H1 (cell line): ENCODE data around the gene CPTP. TPM values are rescaled to one million over a fixed set of nuclear protein-coding genes. Genes with fewer than 3 reads are reported as not detected.

ENCODE experiments used
- CTCF ChIA-PET: fragments of 300-600 bp; sonication (Branson Sonifier 250); formaldehyde crosslinking; loops from one replicate; lab custom pipeline; 2021; ENCODE audit not compliant: partially characterized antibody; lab: Charles Lee
- POLR2A ChIA-PET: fragments of 300-600 bp; sonication (Branson Sonifier 250); formaldehyde crosslinking; loops from one replicate; lab custom pipeline; 2021; ENCODE audit warnings: inconsistent platforms; ENCODE audit not compliant: partially characterized antibody; lab: Charles Lee
- DNase-seq, 2 experiments: peaks; one replicate each; pipeline versions ENCODE4 v3.0.0 to v3.0.0-alpha.2; 2010 to 2022; ENCODE audit warnings: low spot score in 2 of 2, low read depth in 1 of 2, mixed read lengths in 1 of 2
- FAIRE-seq: peaks from 2 replicates; lab custom pipeline; 2011; peaks lifted over from hg19 to GRCh38; lab: Jason Lieb, UNC
- H2AFZ ChIP-seq: 2 replicates; pipeline ENCODE4 v1.8.1; 2012; ENCODE audit warnings: low read length, inconsistent platforms
- H2AK5ac ChIP-seq: 2 replicates; pipeline ENCODE4 v1.6.1; 2013; ENCODE audit warnings: low read depth, low read length
- H2BK120ac ChIP-seq: replicated peaks from 2 replicates; pipeline ENCODE3; 2013; ENCODE audit warnings: low read depth, low read length, inconsistent platforms
- H2BK12ac ChIP-seq: 2 replicates; pipeline ENCODE4 v1.6.1; 2013; ENCODE audit warnings: low read depth, low read length
- H2BK15ac ChIP-seq: 2 replicates; pipeline ENCODE4 v1.6.1; 2013; ENCODE audit warnings: low read length
- H2BK20ac ChIP-seq: 2 replicates; pipeline ENCODE4 v1.6.1; 2013; ENCODE audit warnings: low read length
- H2BK5ac ChIP-seq: 2 replicates; pipeline ENCODE4 v1.6.1; 2013; ENCODE audit warnings: low read depth, low read length
- H3K14ac ChIP-seq: 2 replicates; pipeline ENCODE4 v1.6.1; 2013; ENCODE audit warnings: inconsistent platforms; ENCODE audit not compliant: insufficient read length
- H3K18ac ChIP-seq: 2 replicates; pipeline ENCODE4 v1.6.1; 2013; ENCODE audit warnings: low read length; ENCODE audit errors: extremely low read depth
- H3K23ac ChIP-seq: 2 replicates; pipeline ENCODE4 v1.6.1; 2013; ENCODE audit warnings: inconsistent platforms; ENCODE audit not compliant: insufficient read length
- H3K23me2 ChIP-seq: 2 replicates; pipeline ENCODE4 v1.6.1; 2013; ENCODE audit warnings: low read depth, low read length
- H3K27ac ChIP-seq: 2 replicates; pipeline ENCODE4 v1.6.1; 2011; ENCODE audit warnings: low read depth, low read length, inconsistent platforms
- H3K27me3 ChIP-seq, 4 experiments: replicated peaks in 1 of 4; 1 replicate in 1 of 4; 2 replicates in 3 of 4; pipeline versions ENCODE4 v1.6.1 to v1.8.1; 2011 to 2013; ENCODE audit warnings: low read length in 3 of 4, mild to moderate bottlenecking in 3 of 4, inconsistent platforms in 2 of 4, mixed read lengths in 2 of 4, moderate library complexity in 1 of 4; ENCODE audit not compliant: control insufficient read depth in 3 of 4, insufficient read depth in 3 of 4; ENCODE audit errors: extremely low read depth in 1 of 4
- H3K36me3 ChIP-seq, 4 experiments: 2 replicates each; pipeline versions ENCODE4 v1.6.1 to v1.8.1; 2011 to 2013; ENCODE audit warnings: mild to moderate bottlenecking in 4 of 4, low read length in 3 of 4, moderate library complexity in 2 of 4, control low read depth in 1 of 4, inconsistent platforms in 1 of 4; ENCODE audit not compliant: insufficient read depth in 4 of 4, control insufficient read depth in 2 of 4
- H3K4ac ChIP-seq: replicated peaks from 2 replicates; pipeline ENCODE3; 2013; ENCODE audit warnings: low read length, low read depth, mixed read lengths, inconsistent platforms; ENCODE audit not compliant: insufficient read length
- H3K4me1 ChIP-seq, 4 experiments: replicated peaks in 1 of 4; 1 replicate in 1 of 4; 2 replicates in 3 of 4; pipeline versions ENCODE4 v1.6.1 to v1.8.1; 2011 to 2013; ENCODE audit warnings: low read length in 3 of 4, inconsistent platforms in 2 of 4, mixed read lengths in 1 of 4; ENCODE audit not compliant: insufficient read depth in 4 of 4, control insufficient read depth in 3 of 4
- H3K4me2 ChIP-seq, 2 experiments: 2 replicates each; pipeline versions ENCODE4 v1.6.1 to v1.8.1; 2011 to 2013; ENCODE audit warnings: low read depth in 2 of 2, low read length in 2 of 2, control low read depth in 1 of 2, inconsistent platforms in 1 of 2, mild to moderate bottlenecking in 1 of 2; ENCODE audit not compliant: insufficient read depth in 1 of 2
- H3K4me3 ChIP-seq, 4 experiments: fragments of 200-600, 300-600 bp in 1 of 4; sonication (generic), shearing (Covaris generic), sonication (Bioruptor Twin) in 1 of 4; 2 replicates each; pipeline versions ENCODE4 v1.5.1 to v1.8.1; 2011 to 2016; ENCODE audit warnings: low read length in 4 of 4, low read depth in 3 of 4, control low read depth in 2 of 4, inconsistent platforms in 2 of 4, mild to moderate bottlenecking in 2 of 4, mixed read lengths in 1 of 4, moderate library complexity in 1 of 4; ENCODE audit not compliant: insufficient read depth in 2 of 4; ENCODE audit errors: extremely low read depth in 1 of 4
- H3K56ac ChIP-seq: replicated peaks from 2 replicates; pipeline ENCODE3; 2013; ENCODE audit warnings: low read depth, mild to moderate bottlenecking, mixed read lengths, low read length, inconsistent platforms; ENCODE audit not compliant: insufficient read length
- H3K79me1 ChIP-seq: 2 replicates; pipeline ENCODE4 v1.6.1; 2013; ENCODE audit warnings: low read depth, low read length, control low read depth
- H3K79me2 ChIP-seq, 2 experiments: 2 replicates each; pipeline versions ENCODE4 v1.6.1 to v1.8.1; 2012 to 2013; ENCODE audit warnings: low read length in 2 of 2, mild to moderate bottlenecking in 2 of 2, inconsistent platforms in 1 of 2; ENCODE audit not compliant: insufficient read depth in 2 of 2, control insufficient read depth in 1 of 2
- H3K9ac ChIP-seq, 4 experiments: replicated peaks in 1 of 4; 1 replicate in 1 of 4; 2 replicates in 3 of 4; pipeline versions ENCODE4 v1.6.1 to v1.8.1; 2011 to 2013; ENCODE audit warnings: low read depth in 3 of 4, low read length in 3 of 4, control low read depth in 2 of 4, mild to moderate bottlenecking in 2 of 4, moderate library complexity in 2 of 4, inconsistent platforms in 1 of 4; ENCODE audit errors: extremely low read depth in 1 of 4
- H3K9me3 ChIP-seq, 2 experiments: 2 replicates each; pipeline versions ENCODE4 v1.6.1 to v1.8.1; 2012 to 2013; ENCODE audit warnings: mild to moderate bottlenecking in 2 of 2, moderate library complexity in 2 of 2, control low read depth in 1 of 2, inconsistent platforms in 1 of 2, low read depth in 1 of 2, low read length in 1 of 2, mixed read lengths in 1 of 2; ENCODE audit not compliant: insufficient read depth in 2 of 2
- H4K20me1 ChIP-seq, 2 experiments: replicated peaks in 1 of 2; 2 replicates each; pipeline versions ENCODE3 to v1.8.1; 2011 to 2013; ENCODE audit warnings: inconsistent platforms in 2 of 2, low read length in 2 of 2, mild to moderate bottlenecking in 1 of 2; ENCODE audit not compliant: insufficient read depth in 2 of 2, control insufficient read depth in 1 of 2
- H4K5ac ChIP-seq: 2 replicates; pipeline ENCODE4 v1.6.1; 2013; ENCODE audit warnings: low read length, low read depth, mixed read lengths, inconsistent platforms; ENCODE audit not compliant: insufficient read length
- H4K8ac ChIP-seq: 2 replicates; pipeline ENCODE4 v1.8.0; 2013; ENCODE audit warnings: mild to moderate bottlenecking, moderate library complexity, low read length, inconsistent platforms; ENCODE audit not compliant: insufficient read depth; ENCODE audit errors: extremely low read depth
- H4K91ac ChIP-seq: replicated peaks from 2 replicates; pipeline ENCODE3; 2013; ENCODE audit warnings: low read length, mixed read lengths, inconsistent platforms; ENCODE audit not compliant: insufficient read length
- TBP ChIP-seq: IDR thresholded peaks from 2 replicates; pipeline ENCODE4 v1.6.1; 2011; ENCODE audit warnings: low read depth, low read length, improper control_type of control experiment
- WGBS, 2 experiments: shearing (Covaris generic) in 1 of 2; methylation state at CpG; one replicate each; pipeline versions ENCODE4 v1.1.6 to v1.1.7; 2013 to 2015; ENCODE audit warnings: low lambda C conversion rate in 2 of 2, mixed read lengths in 2 of 2, inconsistent platforms in 1 of 2, low coverage in 1 of 2, missing lambda C conversion rate in 1 of 2; ENCODE audit not compliant: insufficient replicate concordance in 2 of 2, insufficient coverage in 1 of 2, insufficient read length in 1 of 2; ENCODE audit errors: extremely low coverage in 1 of 2, missing lambda C conversion rate in 1 of 2; 5-methylcytosine and 5-hydroxymethylcytosine counted together
- polyA plus RNA-seq, 7 experiments: library from polyadenylated mRNA; depleted of rRNA in 3 of 7; stranded (reverse) in 5 of 7; unstranded in 2 of 7; fragments of >200 nt in 5 of 7; fragments of 200-250 nt in 2 of 7; gene quantifications; 1 replicate in 5 of 7; 2 replicates in 1 of 7; 4 replicates in 1 of 7; pipeline versions ENCODE4 v1.2.1 to v1.2.3, GENCODE V29; 2011 to 2013; ENCODE audit warnings: missing spikeins in 2 of 7, mixed read lengths in 2 of 7
- total RNA-seq: library from RNA; stranded (reverse); fragmentation: NEBNext Ultra II Directional; extraction: Animal tissue kit (Norgen Biotek cat#: 25700); gene quantifications from 2 replicates; pipeline ENCODE4 v1.2.1, GENCODE V29; 2021

The CPTP gene
- total and polyA plus RNA-seq, 2 of the 8 experiments (the other 6 are each of a cell fraction or from before 2014, with no cell fraction given): 8.1 to 10.6 TPM

- no peaks in the 10 kb centered on the region; a peak in 1 of 7 replicates for H3K27me3 ChIP-seq
- FAIRE-seq (no peak), DNase-seq (no peak)
- H2AFZ ChIP-seq: no peak overlapping the region
- no peak for TF ChIP-seq TBP
- no peak overlapping the region for H4K5ac ChIP-seq
- no peak overlapping the region for H3K23ac ChIP-seq
- H2BK120ac ChIP-seq: no peak overlapping the region
- ChIA-PET CTCF (interaction anchor here (0.9 to 4.4 kb wide), 10 partner anchors 9 to 278 kb away, joined by 3 to 34 read pairs (median 3); no protein-coding TSS in a partner anchor), POLR2A (interaction anchor here (0.9 to 3.1 kb wide), 8 partner anchors 9 to 67 kb away, joined by 3 to 12 read pairs (median 4); no protein-coding TSS in a partner anchor)
- no peak overlapping the region for H3K18ac ChIP-seq
- H3K79me2 ChIP-seq: peaks cover 0 to 28% of the 10 kb centered on the region in 2 experiments; a peak in 3 of 4 replicates
- no peak overlapping the region for H3K4me3 ChIP-seq
- H4K91ac ChIP-seq: no peak overlapping the region
- H3K36me3 ChIP-seq: peaks cover 2 to 27% (median 11%) of the 10 kb centered on the region in 4 experiments; a peak in 6 of 8 replicates
- H3K9ac ChIP-seq: no peak overlapping the region
- peaks cover 10% of the 10 kb centered on the region; the same call in 1 of the 2 replicates for H3K23me2 ChIP-seq
- no peak overlapping the region; the same call in 1 of the 2 replicates for H4K8ac ChIP-seq
- H3K4ac ChIP-seq: no peak overlapping the region
- peaks cover 20 to 48% of the 10 kb centered on the region in 2 experiments for H4K20me1 ChIP-seq
- H2BK15ac ChIP-seq: no peak overlapping the region
- no peak overlapping the region for H2BK20ac ChIP-seq
- H3K9me3 ChIP-seq: peaks cover 0 to 5% of the 10 kb centered on the region in 2 experiments; a peak in 1 of 4 replicates
- no peak overlapping the region for H2BK5ac ChIP-seq
- H3K4me1 ChIP-seq: peaks cover 0 to 16% (median 9%) of the 10 kb centered on the region in 4 experiments; a peak in 5 of 7 replicates
- H3K27ac ChIP-seq: no peak overlapping the region
- H3K14ac ChIP-seq: no peak overlapping the region
- WGBS, 2 experiments: 93% methylated on average over 24 of the region's 24 CpGs; no CpG with 5 or more reads in 1 of the 2 experiments
- H2BK12ac ChIP-seq: no peak overlapping the region
- H3K56ac ChIP-seq: no peak overlapping the region
- H3K4me2 ChIP-seq: no peak overlapping the region
- no peak overlapping the region for H2AK5ac ChIP-seq
- peaks cover 27% of the 10 kb centered on the region for H3K79me1 ChIP-seq
Observed at GRCh38 chr1:1343811-1344421, 19.3 kb downstream of the CPTP start.
